ENCODE results near the gene TAF11L5.
"Not testable (repeated sequence)": the region's sequence is repeated elsewhere in the genome, so short reads cannot be mapped to it uniquely, and the experiment has no call there.

TAF11L5 gene

GRCh38 chr5:17524935-17525334 lies at the start of gene TAF11L5:
Gene TAF11L5, plus strand, starts transcription at chr5:17525235.
- DNase-seq (ENCODE audit: low spot score): not testable (repeated sequence)

DNA sequence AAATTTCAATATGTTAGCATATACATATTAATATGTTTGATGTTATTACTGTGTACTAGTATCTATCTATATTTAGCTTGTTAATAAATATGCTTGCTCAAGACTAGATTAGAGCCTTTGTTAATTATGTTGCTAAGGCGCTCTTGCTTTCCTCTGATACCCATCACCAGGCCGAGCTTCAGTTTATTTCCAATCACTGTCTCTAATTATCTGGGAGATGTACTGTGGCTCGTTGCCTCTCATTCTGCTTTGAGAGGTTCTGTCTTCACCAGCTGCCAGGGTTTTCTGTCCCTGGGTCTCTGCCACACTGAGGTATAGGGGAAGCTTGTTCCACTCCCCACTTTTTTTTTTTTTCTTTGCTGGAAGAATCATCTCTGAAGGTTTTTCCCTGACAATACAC lies 48.0 kb upstream of the TAF11L5 start:
- no peak for DNase-seq (ENCODE audit: low spot score)

- DNase-seq (ENCODE audit: low spot score): no peak
These were observed 47.3 kb upstream of the TAF11L5 start for GRCh38 chr5:17477573-17478265.

DNA sequence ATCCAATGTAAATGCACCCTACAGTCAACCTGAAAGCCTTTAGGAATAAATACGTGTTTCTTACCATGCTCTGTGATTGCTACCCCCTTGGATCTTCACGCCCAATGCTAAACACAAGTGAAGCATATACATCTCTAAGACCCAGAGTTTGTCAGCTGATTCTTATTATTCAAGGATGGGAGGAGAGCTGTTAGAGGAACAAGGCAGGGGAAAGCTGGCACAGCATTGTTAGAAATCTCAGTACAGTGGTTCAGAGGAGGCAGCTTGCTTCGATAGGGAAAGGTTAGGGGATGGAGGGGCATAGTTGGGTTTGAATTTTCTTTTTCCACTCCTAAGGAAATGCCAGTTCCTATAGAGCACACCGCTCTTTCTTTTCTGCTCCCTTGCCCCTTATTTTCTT lies 43.7 kb upstream of the TAF11L5 start:
- DNase-seq (ENCODE audit: low spot score): no peak

DNA sequence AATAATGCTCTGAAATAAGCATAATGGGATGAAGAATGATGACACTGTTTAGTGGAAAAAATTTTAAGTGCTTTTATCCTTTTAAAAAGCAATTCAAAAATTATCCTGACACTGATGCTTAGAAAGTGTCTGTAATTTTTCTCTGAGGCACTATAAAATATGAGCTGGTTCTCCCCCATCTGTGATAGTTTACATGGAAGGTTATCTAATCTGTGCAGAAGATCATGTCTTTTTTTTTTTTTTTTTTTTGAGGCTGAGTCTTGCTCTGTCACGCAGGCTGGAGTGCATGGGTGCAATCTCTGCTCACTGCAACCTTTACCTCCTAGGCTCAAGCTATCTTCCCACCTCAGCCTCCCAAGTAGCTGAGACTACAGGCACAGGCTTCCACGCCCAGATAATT lies 42.2 kb upstream of the TAF11L5 start:
- no peak for DNase-seq (ENCODE audit: low spot score)

DNA sequence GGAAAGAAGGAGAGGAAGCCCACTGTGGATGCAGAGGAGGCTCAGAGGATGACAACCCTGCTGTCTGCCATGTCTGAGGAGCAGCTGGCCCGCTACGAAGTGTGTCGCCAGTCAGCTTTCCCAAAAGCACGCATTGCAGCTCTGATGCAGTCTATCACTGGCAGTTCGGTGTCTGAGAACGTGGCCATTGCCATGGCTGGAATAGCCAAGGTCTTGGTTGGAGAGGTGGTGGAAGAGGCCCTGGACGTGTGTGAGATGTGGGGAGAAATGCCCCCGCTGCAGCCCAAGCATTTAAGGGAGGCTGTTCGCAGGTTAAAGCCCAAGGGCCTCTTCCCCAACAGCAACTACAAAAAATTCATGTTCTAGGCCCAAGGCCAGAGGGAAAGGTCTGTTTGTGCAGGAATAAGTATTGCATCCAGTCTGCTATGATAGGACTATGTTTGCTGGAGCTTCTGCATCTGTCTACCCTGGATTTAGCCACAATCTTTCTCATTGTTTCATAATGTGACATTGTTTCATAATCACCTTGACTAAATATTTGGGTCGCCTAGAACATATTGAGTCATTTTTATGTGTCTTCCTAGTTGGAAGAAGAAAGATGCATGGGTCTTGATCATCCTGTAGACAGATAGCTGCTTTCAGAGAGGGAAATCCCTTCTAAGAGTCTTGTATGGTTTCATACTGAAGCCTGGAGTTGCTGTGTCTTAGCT lies 38.4 kb upstream of the TAF11L5 start:
- DNase-seq (ENCODE audit: low spot score): not testable (repeated sequence)

GRCh38 chr5:17487174-17487512 lies 37.9 kb upstream of the TAF11L5 start:
- no peak for DNase-seq (ENCODE audit: low spot score)

DNA sequence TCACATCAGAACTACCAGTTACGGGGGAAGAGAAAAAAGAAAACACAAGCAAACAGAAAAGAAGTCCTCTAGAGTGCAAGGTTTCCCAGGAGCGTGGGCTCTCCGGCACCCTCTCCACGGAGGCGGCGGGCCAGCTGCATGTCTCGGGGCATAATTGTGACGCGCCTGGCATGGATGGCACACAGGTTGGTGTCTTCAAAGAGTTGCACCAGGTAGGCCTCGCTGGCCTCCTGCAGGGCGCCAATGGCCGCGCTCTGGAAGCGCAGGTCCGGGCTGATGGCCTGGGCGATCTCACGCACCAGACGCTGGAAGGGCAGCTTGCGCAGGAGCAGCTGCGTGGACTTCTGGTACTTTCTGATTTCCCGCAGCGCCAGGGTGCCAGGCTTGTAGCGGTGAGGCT lies 33.8 kb upstream of the TAF11L5 start:
- not testable (repeated sequence) for DNase-seq (ENCODE audit: low spot score)

GRCh38 chr5:17492770-17493169 lies 32.3 kb upstream of the TAF11L5 start:
- DNase-seq (ENCODE audit: low spot score): no peak

DNA sequence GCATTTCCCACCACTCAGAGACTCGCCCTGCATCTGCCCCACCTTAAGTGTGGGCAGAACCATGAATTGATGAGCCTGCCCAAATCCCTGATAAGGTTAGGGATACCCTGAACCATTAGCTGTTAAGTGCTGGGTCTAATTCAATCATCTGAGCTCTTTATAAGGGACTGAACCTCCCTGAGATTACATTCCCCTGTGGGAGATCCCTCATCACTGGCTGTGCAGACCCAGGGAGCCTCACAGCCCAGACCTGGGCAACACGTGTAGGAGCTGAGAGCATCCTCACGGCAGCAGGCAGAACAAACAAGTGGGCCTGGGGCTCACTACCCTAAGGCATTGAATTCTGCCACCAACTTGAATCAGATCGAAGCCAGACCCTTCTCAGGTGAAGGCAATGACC lies 27.6 kb upstream of the TAF11L5 start:
- DNase-seq (ENCODE audit: low spot score): no peak

GRCh38 chr5:17497931-17498330 lies 27.1 kb upstream of the TAF11L5 start, which contains the start of gene TAF11L2:
Gene TAF11L2, plus strand, starts transcription at chr5:17498231.
- not testable (repeated sequence) for DNase-seq (ENCODE audit: low spot score)

DNA sequence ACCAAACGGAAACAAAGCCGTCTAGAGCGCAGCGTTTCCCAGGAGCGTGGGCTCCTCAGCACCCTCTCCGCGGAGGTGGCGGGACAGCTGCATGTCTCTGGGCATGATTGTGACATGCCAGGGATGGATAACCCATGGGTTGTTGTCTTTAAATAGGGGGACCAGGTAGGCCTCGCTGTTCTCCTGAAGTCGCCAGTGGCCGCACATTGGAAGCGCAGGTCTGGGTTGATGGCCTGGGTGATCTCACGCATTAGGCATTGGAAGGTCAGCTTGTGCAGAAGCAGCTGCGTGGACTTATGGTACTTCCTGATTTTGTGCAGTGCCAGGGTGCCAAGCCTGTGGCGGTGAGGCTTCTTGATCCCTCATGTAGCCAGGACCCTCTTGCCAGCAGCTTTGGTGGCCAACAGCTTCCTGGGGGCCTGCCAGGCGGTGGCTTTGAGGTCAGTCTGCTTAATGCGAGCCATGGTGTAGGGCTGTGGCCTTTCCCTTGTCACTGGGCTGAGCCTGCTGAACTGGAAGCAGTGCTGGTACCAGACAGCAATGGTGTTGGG lies 13.2 kb upstream of the TAF11L5 start:
- no peak for DNase-seq (ENCODE audit: low spot score)

DNA sequence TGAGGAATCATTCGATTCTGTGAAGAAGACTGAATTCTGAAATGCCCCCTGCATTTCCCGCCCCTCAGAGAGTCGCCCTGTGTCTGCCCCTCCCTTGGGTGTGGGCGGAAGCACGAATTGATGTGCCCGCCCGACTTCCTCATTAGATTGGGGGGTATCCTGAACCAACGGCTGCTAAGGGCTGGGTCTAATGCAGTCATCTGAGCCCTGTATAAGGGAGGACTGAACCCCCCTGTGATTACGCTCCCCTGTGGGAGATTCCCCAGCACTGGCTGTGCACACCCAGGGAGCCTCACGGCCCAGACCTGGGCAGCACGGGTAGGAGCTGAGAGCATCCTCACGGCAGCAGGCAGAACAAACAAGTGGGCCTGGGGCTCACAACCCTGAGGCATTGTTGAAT lies 7.5 kb upstream of the TAF11L5 start:
- DNase-seq (ENCODE audit: low spot score): not testable (repeated sequence)

- DNase-seq (ENCODE audit: low spot score): not testable (repeated sequence)
These were observed 7.0 kb upstream of the TAF11L5 start, which contains the start of gene TAF11L3 for GRCh38 chr5:17518067-17518466. Gene TAF11L3, plus strand, starts transcription at chr5:17518367.

DNA sequence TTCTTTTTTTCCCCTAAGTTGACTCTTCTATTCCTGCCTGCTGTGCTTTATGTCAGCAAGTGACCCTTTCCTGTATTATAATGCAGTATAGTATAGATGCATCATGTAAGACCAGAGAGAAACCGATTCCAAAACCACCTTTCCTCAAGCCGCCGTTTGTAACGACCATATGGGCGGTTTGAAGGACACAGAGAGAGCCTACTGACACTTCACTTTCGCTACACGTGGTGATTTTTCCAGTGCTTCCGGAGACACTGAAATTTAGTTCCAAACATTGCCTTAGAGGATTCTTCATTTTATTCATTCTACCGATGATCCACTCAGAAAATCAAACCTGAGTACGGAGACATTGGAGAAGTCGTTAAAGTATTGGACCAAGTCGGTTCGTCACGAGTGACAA lies 5.5 kb upstream of the TAF11L5 start:
- DNase-seq (ENCODE audit: low spot score): not testable (repeated sequence)

- DNase-seq (ENCODE audit: low spot score): not testable (repeated sequence)
These were observed 3.5 kb upstream of the TAF11L5 start, which contains the start of gene TAF11L4 for GRCh38 chr5:17521501-17521900. Gene TAF11L4, plus strand, starts transcription at chr5:17521801.

- not testable (repeated sequence) for DNase-seq (ENCODE audit: low spot score)
These were observed 1.5 kb downstream of the TAF11L5 start for GRCh38 chr5:17526504-17526903.

DNA sequence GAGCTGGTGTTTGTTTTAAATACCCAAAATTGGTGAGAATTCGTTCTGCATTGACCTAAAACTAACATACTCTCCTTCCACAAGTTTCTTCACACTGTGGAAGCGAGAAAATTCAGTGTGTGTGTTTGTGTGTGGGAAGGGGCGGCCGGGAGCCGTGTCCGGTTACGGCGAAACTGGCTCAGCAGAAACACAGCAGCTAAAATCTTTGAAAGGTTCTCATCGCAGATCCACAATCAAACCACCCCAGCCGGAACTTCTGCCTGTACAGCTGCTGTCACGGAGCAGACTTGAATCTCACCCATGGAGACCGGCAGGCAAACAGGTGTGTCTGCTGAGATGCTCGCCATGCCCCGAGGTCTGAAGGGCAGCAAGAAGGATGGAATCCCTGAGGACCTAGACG lies 3.3 kb downstream of the TAF11L5 start, which contains the start of gene TAF11L6:
TAF11L6 (plus strand) TSS at position 301 of the 400 bp plus-strand sequence.
- DNase-seq (ENCODE audit: low spot score): not testable (repeated sequence)

Measured in kidney capillary endothelial cell (primary cell).